AG04449 (cell line): ENCODE data around the gene ACTBL2.

Experiments used
- CTCF ChIA-PET: fragments of 350-600 bp; formaldehyde crosslinking; extraction: SDS; loops from one replicate; lab custom pipeline; 2021; ENCODE audit warnings: antibody characterized with exemption; lab: Yijun Ruan, JAX
- POLR2A ChIA-PET: fragments of 400-600, 350-600 bp; formaldehyde crosslinking; extraction: SDS; loops from one replicate; lab custom pipeline; 2020; ENCODE audit warnings: antibody characterized with exemption, inconsistent platforms; lab: Yijun Ruan, JAX
- DNase-seq: peaks from one replicate; pipeline ENCODE4 v3.0.0-alpha.2; 2010; ENCODE audit warnings: low read depth, low spot score
- H3K4me3 ChIP-seq: 2 replicates; pipeline ENCODE4 v1.5.1; 2011; ENCODE audit warnings: low read depth, mild to moderate bottlenecking, control low read depth, low read length
- CTCF ChIP-seq: IDR thresholded peaks from one replicate; pipeline ENCODE4 v1.5.1; 2011; ENCODE audit warnings: mild to moderate bottlenecking, moderate library complexity, low read length, control low read depth, inconsistent platforms; ENCODE audit not compliant: insufficient read depth; ENCODE audit errors: missing control alignments

ACTBL2 gene

GRCh38 chr5:57491369-57491965 lies 8.9 kb upstream of the ACTBL2 start:
- POLR2A ChIA-PET = no interaction called here
- no peak for DNase-seq
- no peak overlapping the region for H3K4me3 ChIP-seq
- TF ChIP-seq CTCF = no peak
- CTCF ChIA-PET = interaction anchor here (1.1 to 5.7 kb wide), 3 partner anchors 11 to 969 kb away, joined by 6 to 41 read pairs (median 7); partner anchors contain the start of gene PLK2

GRCh38 chr5:57488215-57488955 lies 5.8 kb upstream of the ACTBL2 start:
- no peak overlapping the region for H3K4me3 ChIP-seq
- POLR2A ChIA-PET = interaction anchor here (0.9 kb wide), 1 partner anchor 47 kb away, joined by 3 read pairs; no protein-coding TSS in a partner anchor
- DNase-seq = no peak
- CTCF ChIA-PET = interaction anchor here (1.0 to 2.4 kb wide), 2 partner anchors 12 to 190 kb away, joined by 3 to 7 read pairs; no protein-coding TSS in a partner anchor
- TF ChIP-seq CTCF = no peak

GRCh38 chr5:57486027-57486602 lies 3.5 kb upstream of the ACTBL2 start:
- TF ChIP-seq CTCF = no peak
- POLR2A ChIA-PET = no interaction called here

GRCh38 chr5:57478826-57479225 lies 3.8 kb downstream of the ACTBL2 start:
- POLR2A ChIA-PET = no interaction called here
- no peak overlapping the region for H3K4me3 ChIP-seq
- TF ChIP-seq CTCF = no peak
- no peak for DNase-seq
- CTCF ChIA-PET = no interaction called here

More at GRCh38 chr5:57486027-57486602, 3.5 kb upstream of the ACTBL2 start:
- H3K4me3 ChIP-seq = no peak overlapping the region
- CTCF ChIA-PET = interaction anchor here (2.7 kb wide), 1 partner anchor 9 kb away, joined by 8 read pairs; no protein-coding TSS in a partner anchor
- DNase-seq = no peak

GRCh38 chr5:57476601-57477056 lies 6.0 kb downstream of the ACTBL2 start:
- CTCF ChIA-PET = interaction anchor here (1.6 to 1.9 kb wide), 2 partner anchors 23 to 179 kb away, joined by 3 to 8 read pairs; no protein-coding TSS in a partner anchor
- TF ChIP-seq CTCF = no peak
- POLR2A ChIA-PET = no interaction called here
- no peak overlapping the region for H3K4me3 ChIP-seq
- DNase-seq = no peak
